Activated naive CD4-positive, alpha-beta T cell treated with anti-CD3 and anti-CD28 coated beads for 36 hours (primary cell): ENCODE measurements around the gene SGTB. TPM values are rescaled to one million over a fixed set of nuclear protein-coding genes. Genes with fewer than 3 reads are reported as not detected.
"Not testable (repeated sequence)": the region's sequence is repeated elsewhere in the genome, so short reads cannot be mapped to it uniquely, and the experiment has no call there.

Source experiments
- CTCF ChIA-PET: fragments of 350-600 bp; sonication (Branson Sonifier 250); formaldehyde crosslinking; loops from one replicate; lab custom pipeline; 2021; ENCODE audit warnings: antibody characterized with exemption; lab: Charles Lee
- DNase-seq: peaks from one replicate; pipeline ENCODE4 v3.0.0-alpha.2; 2020
- H3K27ac Mint-ChIP-seq: one replicate; pipeline ENCODE4 v1.8.0; 2021; ENCODE audit warnings: mild to moderate bottlenecking, mixed read lengths
- H3K27me3 Mint-ChIP-seq: one replicate; pipeline ENCODE4 v1.8.0; 2021; ENCODE audit warnings: low read depth, mixed read lengths
- H3K36me3 Mint-ChIP-seq: one replicate; pipeline ENCODE4 v1.8.0; 2021; ENCODE audit warnings: low read depth, mixed read lengths
- H3K4me1 Mint-ChIP-seq: one replicate; pipeline ENCODE4 v1.8.0; 2021; ENCODE audit warnings: low read depth, mixed read lengths
- H3K4me3 Mint-ChIP-seq: one replicate; pipeline ENCODE4 v1.8.0; 2021; ENCODE audit warnings: mild to moderate bottlenecking, moderate library complexity, mixed read lengths
- H3K9me3 Mint-ChIP-seq: one replicate; pipeline ENCODE4 v1.8.0; 2021; ENCODE audit warnings: mixed read lengths
- intact Hi-C: fragments of 100-400 bp; cut with micrococcal nuclease; formaldehyde crosslinking; loops from one replicate; pipeline ENCODE4 v1.15.1; 2023
- total RNA-seq, 2 experiments: library from RNA; stranded (reverse); gene quantifications; one replicate each; pipeline ENCODE4 v1.2.3, GENCODE V29; 2021

SGTB gene
- total RNA-seq, 2 experiments from 2014 or later: 16.1 to 17.3 TPM

- Mint-ChIP-seq H3K4me1 (no peaks in the 10 kb centered on the region), H3K27ac (no peak overlapping the region), H3K36me3 (peaks cover 15% of the 10 kb centered on the region), H3K4me3 (no peak overlapping the region), H3K9me3 (no peaks in the 10 kb centered on the region), H3K27me3 (no peaks in the 10 kb centered on the region)
- intact Hi-C loops: no loop called here
- CTCF ChIA-PET: no interaction called here
- no peak for DNase-seq
Observed at GRCh38 chr5:65646938-65647337, 75.0 kb downstream of the SGTB start.

GRCh38 chr5:65640240-65640639 lies 81.7 kb downstream of the SGTB start:
- intact Hi-C loops: no loop called here
- DNase-seq: no peak
- no peaks in the 10 kb centered on the region for H3K9me3 Mint-ChIP-seq
- CTCF ChIA-PET: no interaction called here
- no peak overlapping the region for H3K27ac Mint-ChIP-seq
- no peaks in the 10 kb centered on the region for H3K4me1 Mint-ChIP-seq
- no peak overlapping the region for H3K4me3 Mint-ChIP-seq
- peaks cover 26% of the 10 kb centered on the region for H3K36me3 Mint-ChIP-seq
- H3K27me3 Mint-ChIP-seq: no peaks in the 10 kb centered on the region

- no peaks in the 10 kb centered on the region for H3K27me3 Mint-ChIP-seq
- H3K36me3 Mint-ChIP-seq: peaks cover 11% of the 10 kb centered on the region
- no peak overlapping the region for H3K4me3 Mint-ChIP-seq
- H3K9me3 Mint-ChIP-seq: no peaks in the 10 kb centered on the region
- CTCF ChIA-PET: no interaction called here
- intact Hi-C loops: no loop called here
- H3K27ac Mint-ChIP-seq: no peak overlapping the region
- peaks cover 25% of the 10 kb centered on the region for H3K4me1 Mint-ChIP-seq
- DNase-seq: no peak
Observed at GRCh38 chr5:65630981-65631380, 90.9 kb downstream of the SGTB start.

- Mint-ChIP-seq H3K36me3 (peaks cover 12% of the 10 kb centered on the region), H3K4me3 (peak overlapping the region; percentile 99), H3K4me1 (peaks cover 46% of the 10 kb centered on the region), H3K27me3 (no peaks in the 10 kb centered on the region), H3K27ac (peak overlapping the region; percentile 94), H3K9me3 (no peaks in the 10 kb centered on the region)
- intact Hi-C loops: loop anchor here (1.0 to 10.0 kb wide), 5 partner anchors 143 to 1199 kb away; partner anchors contain the start of genes CWC27 and SREK1IP1
- CTCF ChIA-PET: no interaction called here
- DNase-seq: no peak
Observed at GRCh38 chr5:65625743-65626142, 96.2 kb downstream of the SGTB start.

GRCh38 chr5:65624571-65625555 lies 97.0 kb downstream of the SGTB start, which contains the start of the genes SHLD3 and TRAPPC13:
SHLD3 (plus strand) TSS chr5:65625027; CDS start chr5:65629588, 4,561 bp downstream.
TRAPPC13 (plus strand) TSS chr5:65625027; CDS start chr5:65625061, 34 bp downstream.
- Mint-ChIP-seq H3K36me3 (peaks cover 11% of the 10 kb centered on the region), H3K27ac (peak within 1 kb of the TSS; percentile 94), H3K4me1 (peaks cover 50% of the 10 kb centered on the region), H3K9me3 (no peaks in the 10 kb centered on the region), H3K27me3 (no peaks in the 10 kb centered on the region), H3K4me3 (peak within 1 kb of the TSS; percentile 99)
- CTCF ChIA-PET: no interaction called here
- peak; percentile 88 for DNase-seq
- intact Hi-C loops: loop anchor here (1.0 to 10.0 kb wide), 8 partner anchors 62 to 1200 kb away; partner anchors contain the start of genes CENPK, CWC27, PPWD1 and SREK1

- Mint-ChIP-seq H3K27me3 (no peaks in the 10 kb centered on the region), H3K4me3 (peak within 1 kb of the TSS; percentile 99), H3K9me3 (no peaks in the 10 kb centered on the region), H3K27ac (peak within 1 kb of the TSS; percentile 94), H3K4me1 (peaks cover 50% of the 10 kb centered on the region), H3K36me3 (peaks cover 5% of the 10 kb centered on the region)
- CTCF ChIA-PET: interaction anchor here (0.7 to 1.0 kb wide), 2 partner anchors 12 to 306 kb away, joined by 3 to 4 read pairs; no protein-coding TSS in a partner anchor
- intact Hi-C loops: loop anchor here (1.0 to 10.0 kb wide), 6 partner anchors 61 to 1201 kb away; partner anchors contain the start of genes CENPK, PPWD1 and SREK1
- peak; percentile 94 for DNase-seq
Observed at GRCh38 chr5:65624025-65624570, 97.8 kb downstream of the SGTB start, which contains the start of gene TRIM23. TRIM23 (minus strand) TSS chr5:65624333; CDS start chr5:65624274, 59 bp downstream.

GRCh38 chr5:65623482-65623881 lies 98.4 kb downstream of the SGTB start:
- CTCF ChIA-PET: interaction anchor here (0.7 to 1.0 kb wide), 2 partner anchors 12 to 306 kb away, joined by 3 to 4 read pairs; no protein-coding TSS in a partner anchor
- Mint-ChIP-seq H3K4me1 (peaks cover 52% of the 10 kb centered on the region), H3K27me3 (no peaks in the 10 kb centered on the region), H3K36me3 (peaks cover 5% of the 10 kb centered on the region), H3K9me3 (no peaks in the 10 kb centered on the region), H3K4me3 (peak overlapping the region; percentile 99), H3K27ac (peak overlapping the region; percentile 94)
- DNase-seq: peak; percentile 11
- intact Hi-C loops: loop anchor here (10.0 kb wide), 2 partner anchors 429 to 1201 kb away; no protein-coding TSS in a partner anchor

- DNase-seq, H3K9me3 Mint-ChIP-seq, H3K36me3 Mint-ChIP-seq, H3K27me3 Mint-ChIP-seq, CTCF ChIA-PET, H3K27ac Mint-ChIP-seq: not testable (repeated sequence)
- intact Hi-C loops: loop anchor here (10.0 kb wide), 2 partner anchors 427 to 1203 kb away; no protein-coding TSS in a partner anchor
- H3K4me1 Mint-ChIP-seq: peaks cover 44% of the 10 kb centered on the region
- H3K4me3 Mint-ChIP-seq: peak overlapping the region; percentile 4
Observed at GRCh38 chr5:65621961-65622360, 99.9 kb downstream of the SGTB start.

- Mint-ChIP-seq H3K9me3 (no peaks in the 10 kb centered on the region), H3K4me3 (no peak overlapping the region), H3K27ac (no peak overlapping the region), H3K4me1 (peaks cover 37% of the 10 kb centered on the region), H3K36me3 (peaks cover 3% of the 10 kb centered on the region), H3K27me3 (no peaks in the 10 kb centered on the region)
- intact Hi-C loops: loop anchor here (10.0 kb wide), 2 partner anchors 425 to 1205 kb away; no protein-coding TSS in a partner anchor
- CTCF ChIA-PET: no interaction called here
- no peak for DNase-seq
Observed at GRCh38 chr5:65620021-65620420, 101.9 kb downstream of the SGTB start.

Other genes with a start within 250 kb of the SGTB start
- gene ADAMTS6, start 240.2 kb downstream of the SGTB start, total RNA-seq: under 1 TPM; 0.86 to 0.93 TPM
- 10 to 100 TPM; 80.9 to 83.1 TPM for gene CENPK, start 158.9 kb downstream of the SGTB start, total RNA-seq
- gene PPWD1, start 158.8 kb downstream of the SGTB start, total RNA-seq: 10 to 100 TPM; 33.6 to 33.9 TPM
- gene TRIM23, start 97.8 kb downstream of the SGTB start, total RNA-seq: 1 to 10 TPM; 6.2 to 7.1 TPM
- 1 to 10 TPM; 2.9 to 3.1 TPM for gene SHLD3, start 97.1 kb downstream of the SGTB start, total RNA-seq
- gene TRAPPC13, start 97.1 kb downstream of the SGTB start, total RNA-seq: 10 to 100 TPM; 25.7 to 29.0 TPM
- 10 to 100 TPM; 32.4 to 35.5 TPM for gene NLN, start 96 bp upstream of the SGTB start, total RNA-seq
- gene ERBIN, start 204.5 kb upstream of the SGTB start, total RNA-seq: 10 to 100 TPM; 41.9 to 42.2 TPM